ENCODE results near the gene TAF8. TPM values are rescaled to one million over a fixed set of nuclear protein-coding genes. Genes with fewer than 3 reads are reported as not detected.

TAF8 gene
- polyA plus RNA-seq, 1 donor (not counting 4 experiments of a cell fraction or from before 2014, with no cell fraction given) = 15.9 TPM

- H2AFZ ChIP-seq (ENCODE audit: control insufficient read depth, low read length) = peak overlapping the region; percentile 87
- H3K9ac ChIP-seq (ENCODE audit: control insufficient read depth, extremely low read depth, insufficient read depth, low read length) = peak overlapping the region; percentile 81
- peak overlapping the region; percentile 64 for H3K4me2 ChIP-seq (ENCODE audit: control insufficient read depth, extremely low read depth, insufficient read depth, low read depth, low read length)
- peaks cover 40% of the 10 kb centered on the region for H3K4me1 ChIP-seq (ENCODE audit: control insufficient read depth, extremely low read depth, insufficient read depth, low read length)
- no peaks in the 10 kb centered on the region for H3K9me1 ChIP-seq (ENCODE audit: control insufficient read depth, extremely low read depth, insufficient read depth, low read length)
- no peaks in the 10 kb centered on the region for H3K27me3 ChIP-seq (ENCODE audit: control insufficient read depth, extremely low read depth, insufficient read depth, low read length)
- H3K27ac ChIP-seq (ENCODE audit: control insufficient read depth, insufficient read depth, low read length) = peak overlapping the region; percentile 66
- H3K36me3 ChIP-seq (ENCODE audit: control insufficient read depth in 2 of 2, extremely low read depth in 1 of 2, insufficient read depth in 2 of 2, low read length in 2 of 2) = peaks cover 3 to 4% of the 10 kb centered on the region in 2 experiments
- no peak for FAIRE-seq
- no peaks in the 10 kb centered on the region for H3K9me3 ChIP-seq (ENCODE audit: control insufficient read depth, low read depth, low read length)
- H3K4me3 ChIP-seq (ENCODE audit: control insufficient read depth in 2 of 3, extremely low read depth in 1 of 3, insufficient read depth in 2 of 3, low read depth in 1 of 3, low read length in 3 of 3) = peak overlapping the region; percentile 67 to 77 (median 76)
- dilution Hi-C loops (cut with MboI; ENCODE audit: extremely low pct_ligation_motif_present, low sequenced_read_pairs) = no loop called here
- no peaks in the 10 kb centered on the region for H4K20me1 ChIP-seq (ENCODE audit: control insufficient read depth, extremely low read depth, insufficient read depth, low read length)
- DNase-seq (ENCODE audit: low read depth, low spot score) = no peak
- TF ChIP-seq EZH2 (IDR thresholded peaks at IDR 0.05; ENCODE audit: low read length) (no peak), CTCF (optimal IDR thresholded peaks at IDR 0.05 in 1 of 3, IDR thresholded peaks at IDR 0.05 in 1 of 3, conservative IDR thresholded peaks at IDR 0.05 in 1 of 3; ENCODE audit: extremely low read depth in 1 of 3, insufficient read depth in 2 of 3, low read length in 3 of 3) (no peak)
- H3K79me2 ChIP-seq (ENCODE audit: control insufficient read depth, insufficient read depth, low read length) = peaks cover 9% of the 10 kb centered on the region
Measured at GRCh38 chr6:42049116-42049809, 1.1 kb upstream of the TAF8 start.

GRCh38 chr6:42049948-42050296 lies 402 bp upstream of the TAF8 start:
- peaks cover 9% of the 10 kb centered on the region for H3K79me2 ChIP-seq (ENCODE audit: control insufficient read depth, insufficient read depth, low read length)
- H3K27me3 ChIP-seq (ENCODE audit: control insufficient read depth, extremely low read depth, insufficient read depth, low read length) = no peaks in the 10 kb centered on the region
- H2AFZ ChIP-seq (ENCODE audit: control insufficient read depth, low read length) = peak overlapping the region; percentile 34
- peaks cover 3 to 4% of the 10 kb centered on the region in 2 experiments for H3K36me3 ChIP-seq (ENCODE audit: control insufficient read depth in 2 of 2, extremely low read depth in 1 of 2, insufficient read depth in 2 of 2, low read length in 2 of 2)
- FAIRE-seq = no peak
- TF ChIP-seq EZH2 (IDR thresholded peaks at IDR 0.05; ENCODE audit: low read length) = no peak
- no peaks in the 10 kb centered on the region for H3K9me3 ChIP-seq (ENCODE audit: control insufficient read depth, low read depth, low read length)
- H3K9me1 ChIP-seq (ENCODE audit: control insufficient read depth, extremely low read depth, insufficient read depth, low read length) = no peaks in the 10 kb centered on the region
- H3K4me3 ChIP-seq (ENCODE audit: control insufficient read depth in 2 of 3, extremely low read depth in 1 of 3, insufficient read depth in 2 of 3, low read depth in 1 of 3, low read length in 3 of 3) = peak overlapping the region in 1 of 3 experiments; percentile 51
- dilution Hi-C loops (cut with MboI; ENCODE audit: extremely low pct_ligation_motif_present, low sequenced_read_pairs) = no loop called here
- no peak overlapping the region for H3K4me2 ChIP-seq (ENCODE audit: control insufficient read depth, extremely low read depth, insufficient read depth, low read depth, low read length)
- H3K9ac ChIP-seq (ENCODE audit: control insufficient read depth, extremely low read depth, insufficient read depth, low read length) = no peak overlapping the region
- H4K20me1 ChIP-seq (ENCODE audit: control insufficient read depth, extremely low read depth, insufficient read depth, low read length) = no peaks in the 10 kb centered on the region
- H3K27ac ChIP-seq (ENCODE audit: control insufficient read depth, insufficient read depth, low read length) = no peak overlapping the region
- DNase-seq (ENCODE audit: low read depth, low spot score) = no peak
- H3K4me1 ChIP-seq (ENCODE audit: control insufficient read depth, extremely low read depth, insufficient read depth, low read length) = peaks cover 36% of the 10 kb centered on the region
